GM19023 (cell line): Measurements from ENCODE around the gene GRID2.

Experiments
- ATAC-seq: cut with Tn5 transposase; IDR thresholded peaks from one replicate; pipeline ENCODE4 v1.9.1; 2021; ENCODE audit warnings: mild to moderate bottlenecking, moderate library complexity; ENCODE audit not compliant: unreplicated experiment

The GRID2 gene

DNA sequence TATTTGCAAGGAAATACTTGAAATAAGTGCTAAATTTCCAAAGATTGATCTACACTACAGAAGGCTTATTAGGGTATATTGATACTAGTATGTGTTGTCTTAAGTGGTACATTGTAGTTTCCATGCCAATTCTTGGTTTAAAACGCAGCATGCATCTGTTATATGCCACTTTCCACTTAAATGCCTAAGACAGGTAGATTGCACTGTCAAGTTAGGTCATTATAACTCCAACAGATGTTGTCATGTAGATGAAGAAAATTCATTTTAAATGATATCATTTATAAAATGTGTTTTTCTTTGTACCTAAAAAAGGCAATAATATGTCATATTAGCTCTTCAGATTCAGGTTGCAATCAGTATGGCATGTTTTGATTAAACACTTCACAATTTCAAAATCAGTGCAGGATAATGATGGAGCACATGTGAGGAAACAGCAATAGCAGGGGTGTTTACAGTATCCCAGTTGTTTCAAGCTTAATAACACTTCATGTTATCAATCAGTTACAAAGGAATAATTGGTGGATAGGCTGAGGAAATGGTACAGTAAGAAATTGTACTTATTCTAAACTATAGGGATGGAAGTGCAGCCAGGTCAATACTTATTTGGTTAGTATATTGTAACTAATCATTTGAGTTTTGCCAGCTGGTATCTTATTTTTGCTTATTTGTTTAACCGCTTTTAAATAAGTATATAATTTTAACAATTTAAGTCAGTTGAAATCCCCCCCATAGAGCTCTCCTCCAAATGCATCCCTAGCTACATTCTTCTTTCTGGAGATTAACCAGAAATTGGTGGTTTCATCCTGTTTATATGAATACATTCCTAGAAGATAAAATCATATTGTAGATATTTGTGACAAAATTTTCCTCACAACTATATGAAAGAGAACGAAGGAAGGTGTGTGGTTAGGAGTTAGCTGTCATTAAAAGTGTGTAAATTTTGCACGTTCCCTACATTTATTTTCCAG is 1070.4 kb downstream of the GRID2 start:
- ATAC-seq: no peak

DNA sequence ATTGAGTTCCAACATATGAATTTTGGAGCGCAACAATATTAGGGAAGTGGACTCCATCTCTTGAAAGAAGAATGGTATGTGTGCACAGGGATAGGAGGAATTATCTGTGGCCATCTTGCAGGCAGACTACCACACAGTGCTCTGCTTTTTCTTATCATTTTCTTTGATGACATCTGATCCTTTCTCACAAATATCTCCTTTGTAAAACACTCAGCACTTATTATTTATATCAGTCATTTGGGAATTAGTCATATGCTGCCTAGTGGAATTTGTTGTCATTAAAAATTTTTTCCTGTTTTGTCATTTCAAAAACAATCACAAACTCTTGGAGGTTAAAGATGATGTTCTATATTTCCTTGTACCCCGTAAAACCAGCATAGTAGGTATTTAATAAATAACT is 1080.5 kb downstream of the GRID2 start:
- no peak for ATAC-seq

DNA sequence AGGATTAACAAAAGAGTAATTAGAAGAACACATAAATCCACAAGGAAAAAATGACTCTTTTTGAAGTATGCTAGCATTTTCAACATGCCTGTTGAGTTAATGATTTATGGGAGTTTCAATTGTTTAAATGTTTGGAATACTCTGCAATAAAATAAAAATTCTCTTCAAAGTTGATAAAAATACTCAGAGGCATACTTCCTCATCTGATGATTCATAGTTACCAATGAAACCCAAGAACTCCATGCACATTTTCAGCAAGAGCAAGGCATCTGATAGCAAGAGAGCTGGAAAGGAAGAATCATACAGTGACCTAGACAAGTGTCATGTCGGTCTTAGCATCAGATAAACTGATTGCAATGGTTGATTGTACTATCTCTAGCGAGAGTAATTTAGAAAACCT is 1081.1 kb downstream of the GRID2 start:
- no peak for ATAC-seq

DNA sequence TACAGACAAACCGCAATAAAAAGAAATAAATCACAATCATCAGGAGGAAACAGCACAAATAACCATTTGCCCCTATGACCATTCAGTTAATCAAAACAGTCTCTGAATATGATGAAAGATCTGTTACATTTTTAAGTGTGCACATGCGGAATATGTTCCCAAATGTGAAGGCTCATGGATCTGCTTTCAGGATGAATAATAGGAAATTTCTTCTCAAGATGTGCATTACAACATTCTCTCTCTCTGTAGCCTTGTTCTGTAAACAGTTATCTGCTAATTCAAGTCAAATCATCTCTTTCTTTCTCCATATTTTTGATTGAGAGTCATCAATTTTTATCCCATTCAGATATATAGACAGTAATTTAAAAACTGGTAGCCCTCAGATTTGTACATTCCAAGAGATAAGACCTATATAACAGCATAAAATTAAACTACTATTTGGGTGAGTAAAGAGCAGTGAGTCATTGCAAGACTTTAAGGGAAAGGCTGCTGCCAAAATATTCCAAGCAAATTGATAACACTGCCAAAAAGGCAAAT is 1090.8 kb downstream of the GRID2 start:
- no peak for ATAC-seq

DNA sequence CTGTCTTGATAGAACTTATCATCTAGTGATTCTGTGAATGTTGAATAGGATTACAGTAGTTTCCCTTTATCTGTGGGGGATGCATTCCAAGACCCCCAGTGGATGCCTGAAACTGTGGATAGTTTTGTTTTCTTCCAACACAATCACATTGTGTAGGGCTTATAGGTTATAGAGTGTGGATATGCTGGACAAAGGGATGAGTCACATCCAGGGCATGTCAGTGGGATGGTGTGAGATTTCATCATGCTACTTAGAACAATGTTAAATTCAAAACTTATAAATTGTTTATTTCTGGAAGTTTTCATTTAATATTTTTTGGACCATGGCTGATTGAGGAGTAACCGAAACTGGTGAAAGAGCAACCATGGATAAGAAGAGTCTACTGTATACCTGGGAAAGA is 1092.5 kb downstream of the GRID2 start:
- no peak for ATAC-seq

DNA sequence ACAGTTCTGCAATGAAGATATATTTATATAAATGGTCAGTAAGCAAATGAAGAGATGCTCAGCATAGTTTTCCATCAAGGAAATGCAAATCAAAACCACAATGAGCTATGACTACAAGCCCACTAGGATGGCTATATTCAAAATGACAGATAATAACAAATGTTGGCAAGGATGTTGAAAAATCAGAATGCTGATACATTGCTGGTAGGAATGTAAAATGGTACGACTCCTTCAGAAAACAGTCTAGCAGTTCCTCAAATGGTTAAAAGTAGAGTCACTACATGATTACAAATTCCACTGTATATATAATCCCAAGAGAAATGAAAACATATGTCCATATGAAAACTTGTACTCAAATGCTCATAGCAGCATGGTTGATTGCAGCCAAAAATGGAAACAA is 1099.8 kb downstream of the GRID2 start:
- no peak for ATAC-seq

DNA sequence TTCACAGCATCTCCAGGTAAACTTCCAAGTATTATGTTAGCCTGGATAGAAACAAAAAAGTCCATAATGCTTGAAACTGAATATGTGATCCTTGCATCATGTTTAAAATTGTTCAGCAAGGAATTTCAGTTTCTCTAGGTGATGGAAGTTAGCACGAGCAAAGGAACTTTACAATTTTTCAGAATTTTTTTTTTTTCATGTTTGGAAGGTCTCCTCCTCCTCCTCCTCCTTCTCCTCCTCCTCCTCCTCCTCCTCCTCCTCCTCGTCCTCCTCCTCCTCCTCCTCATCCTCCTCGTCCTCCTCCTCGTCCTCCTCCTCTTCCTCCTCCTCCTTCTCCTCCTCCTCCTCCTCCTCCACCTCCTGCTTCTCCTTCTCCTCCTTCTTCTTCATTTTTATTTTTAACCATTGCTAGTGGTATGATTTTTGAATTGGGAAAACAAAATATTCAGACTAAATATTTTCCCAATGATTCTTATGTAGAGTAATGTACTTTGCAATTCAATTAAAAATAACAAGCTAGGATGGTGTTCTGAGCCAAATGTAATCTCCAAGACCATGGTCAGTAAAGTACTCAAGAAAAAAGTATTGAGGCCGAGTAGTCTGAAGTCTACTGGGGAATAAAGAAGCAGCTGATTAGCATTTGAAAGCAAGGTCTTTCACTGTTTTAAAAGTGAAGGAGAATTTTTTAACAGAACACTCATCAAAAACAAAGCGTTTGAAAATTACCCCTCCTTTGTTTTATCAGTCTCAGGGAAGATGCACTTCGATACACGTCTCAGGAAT is 1103.9 kb downstream of the GRID2 start:
- ATAC-seq: no peak

DNA sequence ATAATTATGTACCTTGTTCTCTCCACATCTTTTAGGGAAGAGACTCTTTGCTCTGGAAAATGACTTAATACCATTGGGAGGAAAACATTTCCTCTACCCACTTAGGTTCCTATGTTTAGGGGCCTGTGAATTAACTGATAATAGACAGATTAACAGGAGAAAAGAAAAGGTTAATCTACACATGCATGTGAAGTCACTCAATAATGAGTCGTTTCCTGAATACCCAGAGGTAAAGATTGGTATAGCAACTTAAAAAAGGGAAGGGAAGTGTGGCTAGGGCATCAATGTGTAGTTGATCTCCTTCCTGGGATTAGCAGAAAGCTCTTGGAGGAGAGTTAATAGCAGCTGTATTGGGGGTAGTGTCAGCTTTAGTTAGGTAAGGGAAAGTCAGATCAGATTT is 1105.3 kb downstream of the GRID2 start:
- ATAC-seq: no peak

DNA sequence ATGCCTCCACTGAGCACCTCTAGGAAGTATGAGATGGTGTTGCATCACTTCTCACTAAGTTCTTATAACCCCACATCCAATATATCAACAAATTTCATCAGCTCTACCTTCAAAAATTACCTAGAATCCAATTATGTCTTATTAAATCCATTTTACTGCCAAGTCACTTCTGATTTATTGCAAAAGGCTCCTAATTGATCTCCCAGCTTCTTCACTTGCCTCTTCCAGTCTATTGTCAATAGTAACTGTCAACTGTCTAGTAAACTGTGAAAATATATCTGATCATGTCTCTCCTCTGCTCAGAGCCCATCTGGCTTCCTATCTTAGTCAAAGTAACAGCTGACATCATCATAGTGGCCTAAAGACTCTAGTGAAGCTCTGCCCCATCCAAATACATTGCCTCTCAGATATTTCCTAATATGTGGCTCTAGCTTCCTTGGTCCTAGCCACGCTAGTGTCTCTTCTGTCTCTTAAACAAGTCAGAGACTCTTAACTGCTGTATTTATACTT is 1110.3 kb downstream of the GRID2 start:
- no peak for ATAC-seq

DNA sequence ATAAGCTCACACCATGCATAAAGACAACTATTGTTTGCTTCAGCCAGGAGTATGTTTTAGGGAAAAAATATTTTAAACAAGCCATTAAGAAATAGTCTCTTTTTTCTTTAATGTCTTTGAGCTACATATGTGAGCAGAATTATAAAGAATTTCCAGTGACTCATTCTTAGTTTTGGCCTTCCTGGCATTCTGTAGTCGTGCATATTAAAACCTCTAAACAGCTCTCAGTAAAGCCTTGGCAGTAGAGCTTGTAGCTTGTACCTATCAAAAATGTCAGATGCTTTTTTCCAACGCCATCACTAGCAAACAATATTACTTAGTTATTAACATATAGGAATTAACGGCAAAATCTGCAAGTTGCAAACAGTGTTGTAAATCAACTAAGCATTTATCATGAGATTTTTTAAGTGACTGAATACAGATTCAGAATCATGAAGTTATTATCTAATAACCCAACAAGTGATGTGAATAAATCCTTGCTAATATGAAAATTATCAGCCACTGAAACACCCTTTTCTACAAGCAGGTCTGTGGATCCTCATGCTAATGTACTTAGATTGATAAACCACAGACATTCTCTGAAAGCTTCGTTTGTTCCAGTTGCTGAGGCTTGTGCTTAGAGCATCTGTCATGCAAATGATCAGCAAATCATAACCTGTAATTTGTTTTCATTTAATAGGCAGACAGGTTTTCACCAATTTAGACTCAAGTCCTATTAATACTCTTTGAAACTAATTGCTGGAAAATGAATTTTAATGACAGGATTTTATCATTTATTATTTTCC is 1112.8 kb downstream of the GRID2 start:
- no peak for ATAC-seq

DNA sequence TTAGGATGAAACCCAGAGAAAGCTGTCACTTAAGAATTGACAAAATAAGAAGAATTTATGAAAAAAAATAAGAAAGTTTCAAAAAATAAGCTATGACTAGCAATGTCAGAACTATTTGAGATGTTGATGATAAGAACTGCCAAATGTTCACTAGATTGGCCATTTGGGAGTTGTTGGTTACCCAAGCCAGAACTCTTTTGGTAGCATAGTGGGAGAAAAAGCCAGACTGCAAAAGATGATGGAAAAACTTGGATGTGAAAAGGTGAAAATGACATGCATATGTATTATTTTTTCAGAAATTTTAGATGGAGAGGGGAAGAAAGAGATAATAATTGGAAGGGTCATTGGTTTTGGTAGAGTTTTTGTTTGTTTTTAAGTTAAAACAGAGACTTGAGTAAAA is 1127.6 kb downstream of the GRID2 start:
- ATAC-seq: no peak

DNA sequence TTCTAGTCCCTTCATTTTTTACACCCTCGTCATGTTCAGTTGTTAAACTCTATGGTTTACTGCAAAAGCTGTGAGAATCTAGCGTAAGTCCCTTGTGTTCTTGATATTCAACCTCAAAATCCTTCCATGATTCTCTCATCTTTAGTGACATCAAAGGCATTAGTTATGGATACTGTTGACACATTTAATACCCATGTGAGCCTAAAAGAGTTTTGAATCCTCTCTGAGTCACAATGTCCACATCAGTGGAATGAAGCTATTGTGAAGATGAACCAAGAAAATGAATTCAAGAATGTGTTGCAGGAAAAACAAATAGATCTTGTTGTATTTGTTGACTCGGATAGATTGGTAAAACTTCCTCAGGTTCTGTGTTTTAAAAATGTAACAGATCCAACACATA is 1130.1 kb downstream of the GRID2 start:
- ATAC-seq: no peak

DNA sequence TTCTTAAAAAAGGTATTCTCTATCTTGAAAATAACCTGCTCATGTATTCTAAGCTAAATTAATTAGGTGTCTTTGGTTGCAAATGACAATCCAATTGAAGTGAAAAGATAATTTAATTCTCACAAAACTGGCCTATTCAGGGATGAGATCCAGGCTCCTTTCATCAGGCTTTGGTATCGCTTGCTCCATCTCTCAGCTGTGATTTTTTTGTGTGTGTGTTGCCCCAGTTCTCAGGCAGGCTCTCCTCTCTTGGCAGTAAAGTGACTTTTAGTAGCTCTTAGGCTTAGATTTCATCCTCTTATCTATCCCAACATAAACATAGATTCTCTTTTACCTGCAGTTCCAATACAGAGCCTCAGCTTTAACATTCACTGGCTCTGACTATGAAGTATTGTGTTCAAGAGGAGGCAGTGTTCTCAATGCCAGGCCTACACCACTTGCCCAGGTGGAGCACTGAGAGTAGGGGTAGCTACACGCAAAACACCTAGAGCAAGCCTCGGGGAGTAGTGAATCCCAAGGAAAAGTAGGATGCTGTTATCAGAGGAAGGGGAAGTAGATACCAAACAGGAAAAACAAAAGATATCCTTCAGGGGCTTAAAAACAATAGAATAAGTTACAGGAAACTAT is 1132.3 kb downstream of the GRID2 start:
- no peak for ATAC-seq

DNA sequence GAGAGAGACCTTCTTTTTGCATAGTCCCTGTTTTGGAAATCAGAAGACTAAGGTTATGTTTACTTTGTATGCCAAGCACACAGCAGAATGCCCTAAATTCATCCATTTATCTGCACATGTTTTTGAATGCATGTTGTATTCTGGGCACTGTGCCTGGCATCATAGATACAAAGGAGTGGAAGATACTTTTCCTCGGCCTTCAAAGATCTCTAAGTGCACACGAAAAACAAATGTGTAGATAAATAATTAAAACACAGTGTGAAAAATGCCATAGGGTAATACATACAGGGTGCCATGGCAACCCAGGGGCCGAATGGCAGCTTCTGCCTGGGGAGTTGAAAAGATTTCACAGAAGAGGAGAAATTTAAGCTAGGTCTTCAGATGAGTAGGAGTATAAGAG is 1134.2 kb downstream of the GRID2 start:
- ATAC-seq: no peak

DNA sequence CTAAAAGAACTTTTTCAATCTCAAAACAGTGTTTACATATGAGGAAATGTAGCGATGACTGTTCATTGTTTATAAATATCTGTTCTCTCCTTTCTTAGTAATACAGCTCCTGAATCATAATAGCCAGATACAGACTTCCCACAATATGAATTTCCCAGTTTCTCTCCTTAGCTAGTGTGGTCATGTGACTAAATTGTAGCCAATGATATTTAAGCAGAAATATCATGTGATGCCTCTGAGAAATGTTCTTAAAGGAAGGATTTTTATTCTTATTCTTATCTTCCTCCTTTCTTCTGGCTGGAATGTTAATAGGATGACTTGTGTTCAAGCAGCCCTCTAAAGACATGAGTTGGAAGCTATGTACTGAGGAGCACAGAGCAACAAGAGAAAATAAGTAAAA is 1141.1 kb downstream of the GRID2 start:
- ATAC-seq: no peak

DNA sequence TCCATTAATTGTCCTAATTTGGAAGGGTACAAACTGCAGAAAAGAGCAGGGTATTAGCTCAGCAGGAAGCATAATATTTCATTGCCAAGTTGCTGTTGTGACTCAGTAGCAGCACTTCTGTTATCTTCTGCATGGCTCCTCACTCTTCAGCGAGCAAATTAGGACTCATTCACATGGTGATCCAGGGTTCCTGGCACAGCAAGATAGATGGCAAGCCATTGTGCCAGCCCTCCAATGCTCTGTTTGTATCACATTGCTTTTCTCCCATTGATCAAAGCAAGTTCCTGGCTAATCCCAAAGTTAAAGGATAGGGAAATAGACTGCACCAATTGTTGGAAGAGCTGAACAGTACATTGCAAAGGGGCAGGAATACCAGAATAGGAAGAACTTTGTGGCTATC is 1142.3 kb downstream of the GRID2 start:
- no peak for ATAC-seq

DNA sequence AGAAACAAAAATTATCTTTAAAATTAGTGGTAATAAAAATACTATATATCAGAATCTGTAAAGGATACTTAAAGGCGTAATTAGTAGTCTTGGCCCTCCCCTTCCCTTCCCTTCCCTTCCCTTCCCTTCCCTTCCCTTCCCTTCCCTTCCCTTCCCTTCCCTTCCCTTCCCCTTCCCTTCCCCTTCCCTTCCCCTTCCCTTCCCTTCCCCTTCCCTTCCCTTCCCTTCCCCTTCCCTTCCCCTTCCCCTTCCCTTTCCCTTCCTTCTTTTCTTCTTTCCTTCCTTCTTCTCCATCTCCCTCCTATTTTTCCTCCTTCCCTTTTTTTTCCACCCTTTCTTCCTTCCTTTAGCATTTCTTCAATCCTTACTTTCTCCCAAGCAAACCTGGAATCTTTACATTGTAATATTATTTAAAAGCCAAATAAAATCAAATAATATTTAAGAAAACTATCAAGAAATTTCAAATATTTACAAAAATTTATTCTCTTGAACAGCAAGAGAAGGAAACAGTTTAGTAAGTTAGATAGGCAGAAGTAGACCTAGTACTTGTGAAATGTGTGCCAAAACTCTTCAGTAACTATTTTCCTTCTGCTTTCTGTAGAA is 1145.0 kb downstream of the GRID2 start:
- no peak for ATAC-seq

DNA sequence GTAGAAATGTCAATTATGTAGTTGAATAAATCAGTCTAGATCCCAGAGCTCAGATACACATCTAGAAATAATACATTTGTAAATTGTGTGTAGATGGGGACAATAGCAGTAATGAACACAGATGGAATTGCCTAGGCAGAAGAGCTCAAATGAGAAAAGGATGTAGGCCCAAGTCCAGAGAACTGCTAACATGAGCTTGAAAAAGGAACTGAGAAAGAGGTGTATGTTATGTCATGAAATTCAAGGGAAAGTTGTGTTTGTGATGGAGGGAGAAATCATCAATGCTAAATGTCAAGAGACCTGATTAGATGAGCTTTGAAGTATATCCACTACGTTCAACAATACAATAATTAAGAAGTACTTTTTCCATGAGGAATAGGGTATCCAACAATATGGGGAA is 1148.2 kb downstream of the GRID2 start:
- no peak for ATAC-seq

DNA sequence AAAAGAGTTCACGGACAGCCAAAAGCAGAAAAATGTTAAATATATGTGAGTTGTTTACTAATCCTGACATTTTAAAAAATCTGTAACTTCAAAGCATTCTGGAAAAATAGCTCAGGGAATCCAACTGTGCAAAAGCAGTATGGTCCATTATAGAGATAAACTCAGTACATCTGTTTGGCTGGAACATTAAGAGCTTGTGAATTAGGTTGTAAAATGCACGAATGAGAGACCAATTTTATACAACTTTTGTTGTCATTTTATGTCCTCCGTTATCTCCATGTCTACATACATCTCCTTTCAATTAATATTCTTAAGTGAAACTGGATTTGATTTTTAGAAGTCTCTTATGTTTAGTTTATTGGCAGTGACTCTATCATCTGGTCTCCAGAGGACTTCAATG is 1157.8 kb downstream of the GRID2 start:
- no peak for ATAC-seq

DNA sequence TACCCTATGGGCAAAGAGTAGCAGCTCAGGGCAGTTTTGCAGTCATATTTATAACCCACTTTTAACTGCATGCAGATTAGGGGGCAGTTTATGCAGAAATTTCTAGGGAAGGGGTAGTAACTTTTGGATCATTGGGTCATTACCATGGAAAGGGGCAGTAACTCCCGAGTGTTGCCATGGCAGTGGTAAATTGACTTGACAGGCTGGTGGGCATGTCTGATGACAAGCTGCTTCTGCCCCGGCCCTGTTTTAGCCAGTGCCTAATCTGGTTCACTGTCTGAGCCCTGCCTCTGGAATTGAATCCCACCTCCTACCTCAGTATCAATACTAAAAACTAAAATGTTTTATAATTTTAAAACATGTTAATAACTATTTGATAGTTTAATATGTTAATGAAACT is 1162.7 kb downstream of the GRID2 start:
- no peak for ATAC-seq
